Measurements from ENCODE around the gene HOXB6.

DNA sequence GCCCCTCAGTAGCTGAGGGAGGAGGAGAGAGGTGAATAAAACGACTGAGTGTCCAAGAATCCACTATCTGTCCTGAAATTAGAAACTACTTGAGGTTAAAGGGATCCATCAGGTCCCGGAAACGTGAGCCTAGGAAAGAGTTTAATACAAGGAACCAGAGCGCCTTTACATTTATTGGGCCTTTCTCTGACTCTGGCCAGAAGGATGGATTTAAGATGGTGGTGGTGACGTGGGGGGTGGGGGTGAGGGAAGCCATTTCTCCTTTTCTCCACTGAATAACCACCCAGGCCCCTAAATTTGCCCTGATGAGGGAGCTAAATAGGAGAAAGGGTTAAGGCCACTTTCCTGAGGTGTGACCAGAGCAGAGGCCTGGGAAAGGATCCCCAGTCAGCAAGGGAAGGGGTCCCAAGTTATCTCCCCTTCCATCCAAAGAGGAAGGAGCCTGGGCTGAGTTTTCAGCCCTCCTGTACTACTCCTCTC is 22.4 kb upstream of the HOXB6 start:
- no peak for TF ChIP-seq CTCF (conservative IDR thresholded peaks at IDR 0.05)
- TF ChIP-seq ZFX (IDR thresholded peaks at IDR 0.05) = no peak

Measured in C4-2B (cell line).